HG03045 (cell line): ENCODE results near the gene PFN1.

ENCODE experiments used
- ATAC-seq: cut with Tn5 transposase; IDR thresholded peaks from one replicate; pipeline ENCODE4 v1.9.1; 2021; ENCODE audit warnings: mild to moderate bottlenecking, moderate library complexity; ENCODE audit not compliant: unreplicated experiment

The PFN1 gene

DNA sequence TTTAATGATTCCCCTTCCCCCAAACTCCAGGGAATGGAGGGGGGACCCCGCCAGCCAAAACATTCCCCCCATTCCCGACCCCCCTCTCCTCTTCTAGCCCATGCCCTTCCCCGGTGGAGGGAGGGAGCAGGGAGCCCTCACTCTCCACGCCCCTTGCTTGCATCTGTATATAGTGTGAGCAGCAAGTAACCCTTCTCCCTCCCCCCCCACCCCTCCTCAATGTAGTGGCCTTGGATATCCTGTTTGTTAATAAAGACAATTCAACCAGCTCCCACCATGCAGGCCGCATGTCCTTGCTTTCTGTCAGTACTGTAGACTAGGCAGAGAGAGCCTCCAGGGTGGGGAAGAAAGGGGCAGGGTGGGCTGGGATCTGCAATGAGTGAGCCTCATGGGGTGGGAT lies 50.5 kb downstream of the PFN1 start:
- ATAC-seq, result no peak

DNA sequence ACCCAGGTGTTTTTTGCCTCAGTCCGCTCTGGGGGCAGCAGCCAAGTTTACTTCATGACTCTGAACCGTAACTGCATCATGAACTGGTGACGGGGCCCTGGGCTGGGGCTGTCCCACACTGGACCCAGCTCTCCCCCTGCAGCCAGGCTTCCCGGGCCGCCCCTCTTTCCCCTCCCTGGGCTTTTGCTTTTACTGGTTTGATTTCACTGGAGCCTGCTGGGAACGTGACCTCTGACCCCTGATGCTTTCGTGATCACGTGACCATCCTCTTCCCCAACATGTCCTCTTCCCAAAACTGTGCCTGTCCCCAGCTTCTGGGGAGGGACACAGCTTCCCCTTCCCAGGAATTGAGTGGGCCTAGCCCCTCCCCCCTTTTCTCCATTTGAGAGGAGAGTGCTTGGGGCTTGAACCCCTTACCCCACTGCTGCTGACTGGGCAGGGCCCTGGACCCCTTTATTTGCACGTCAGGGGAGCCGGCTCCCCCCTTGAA lies 51.1 kb downstream of the PFN1 start:
- no peak for ATAC-seq

DNA sequence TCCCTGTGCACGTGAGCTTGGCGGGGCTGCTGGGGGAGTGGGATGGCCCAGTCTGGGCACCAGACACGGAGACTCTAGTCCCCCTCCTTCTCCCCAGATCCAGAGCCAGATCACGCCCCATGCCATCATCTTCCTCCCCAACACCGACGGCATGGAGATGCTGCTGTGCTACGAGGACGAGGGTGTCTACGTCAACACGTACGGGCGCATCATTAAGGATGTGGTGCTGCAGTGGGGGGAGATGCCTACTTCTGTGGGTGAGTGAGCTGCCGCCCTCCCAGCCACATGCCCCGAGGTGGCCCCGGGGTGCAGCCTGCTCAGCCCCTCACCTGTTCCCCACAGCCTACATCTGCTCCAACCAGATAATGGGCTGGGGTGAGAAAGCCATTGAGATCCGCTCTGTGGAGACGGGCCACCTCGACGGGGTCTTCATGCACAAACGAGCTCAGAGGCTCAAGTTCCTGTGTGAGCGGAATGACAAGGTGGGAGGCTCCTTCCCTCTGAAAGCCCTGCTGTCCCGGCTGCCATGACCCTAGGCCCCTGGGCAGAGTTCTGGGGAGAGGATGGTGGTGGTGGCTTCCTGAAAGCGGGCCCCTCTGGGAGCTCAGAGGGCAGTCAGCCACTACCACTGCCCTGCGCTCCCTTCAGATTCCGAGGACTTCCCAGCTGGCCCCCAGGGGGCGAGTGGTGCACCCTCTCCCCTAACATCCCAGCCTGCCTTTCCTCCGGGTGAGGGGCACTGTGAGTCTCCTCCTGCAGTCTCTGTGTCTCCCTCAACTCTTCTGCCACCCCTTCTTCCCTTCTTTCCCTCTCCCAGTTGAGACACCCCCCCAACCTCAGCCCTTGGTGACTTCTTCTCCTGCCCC lies 51.8 kb downstream of the PFN1 start:
- no peak for ATAC-seq

DNA sequence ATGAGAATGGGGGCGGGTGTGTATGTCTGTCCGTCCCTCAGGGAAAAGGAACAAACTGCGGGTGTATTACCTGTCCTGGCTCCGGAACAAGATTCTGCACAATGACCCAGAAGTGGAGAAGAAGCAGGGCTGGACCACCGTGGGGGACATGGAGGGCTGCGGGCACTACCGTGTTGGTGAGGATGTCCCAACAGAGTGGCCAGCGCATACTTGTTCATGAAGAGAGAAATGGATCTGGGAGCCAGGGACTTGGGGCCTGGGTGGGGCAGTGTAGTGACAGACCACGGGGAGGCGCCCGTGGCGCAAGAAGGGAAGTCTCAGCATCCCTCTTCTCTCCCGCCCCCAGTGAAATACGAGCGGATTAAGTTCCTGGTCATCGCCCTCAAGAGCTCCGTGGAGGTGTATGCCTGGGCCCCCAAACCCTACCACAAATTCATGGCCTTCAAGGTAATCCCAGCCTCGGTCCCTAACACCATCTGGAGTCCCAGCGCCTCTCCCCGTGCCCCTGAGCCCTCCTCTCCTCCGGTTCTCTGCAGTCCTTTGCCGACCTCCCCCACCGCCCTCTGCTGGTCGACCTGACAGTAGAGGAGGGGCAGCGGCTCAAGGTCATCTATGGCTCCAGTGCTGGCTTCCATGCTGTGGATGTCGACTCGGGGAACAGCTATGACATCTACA lies 52.5 kb downstream of the PFN1 start:
- ATAC-seq, result no peak
